ENCODE measurements around the gene TMEM201. TPM values are rescaled to one million over a fixed set of nuclear protein-coding genes. Genes with fewer than 3 reads are reported as not detected.
A peak's percentile ranks its signal among the peaks of the same experiment; 100 is the strongest.

The TMEM201 gene
- total and polyA plus RNA-seq, 9 of the 15 experiments (the other 6 are each of a cell fraction or from before 2014, with no cell fraction given) = 0.42 to 51.3 (median 7.4) TPM

GRCh38 chr1:9628541-9629444 is 40.1 kb downstream of the TMEM201 start:
- ATAC-seq = no peak
- Histone ChIP-seq H3K27me3 (ENCODE audit: control insufficient read depth in 2 of 2, insufficient read depth in 2 of 2, low read length in 2 of 2) (no peaks in the 10 kb centered on the region; a peak in 1 of 5 replicates), H3K9me3 (replicated peaks; ENCODE audit: control insufficient read depth, insufficient read depth, low read depth, low read length) (no peaks in the 10 kb centered on the region), H3K36me3 (ENCODE audit: control insufficient read depth, insufficient read depth, low read length) (no peaks in the 10 kb centered on the region), H3K4me2 (ENCODE audit: insufficient read depth, low read length) (no peak overlapping the region), H3K79me2 (ENCODE audit: control insufficient read depth, insufficient read depth, low read length) (no peaks in the 10 kb centered on the region), H3K4me1 (replicated peaks in 1 of 2; ENCODE audit: control insufficient read depth in 2 of 2, insufficient read depth in 2 of 2, low read length in 2 of 2) (peaks cover 17 to 38% of the 10 kb centered on the region in 2 experiments; a peak in 4 of 5 replicates), H3K27ac (ENCODE audit: extremely low read depth, low read depth, low read length) (no peak overlapping the region), H4K20me1 (replicated peaks; ENCODE audit: control insufficient read depth, insufficient read depth, low read length) (no peaks in the 10 kb centered on the region), H3K9me1 (ENCODE audit: control insufficient read depth, insufficient read depth, low read length) (no peaks in the 10 kb centered on the region), H3K4me3 (no peak overlapping the region), H2AFZ (ENCODE audit: low read depth, low read length) (peak overlapping the region; percentile 57), H3K9ac (ENCODE audit: insufficient read depth in 1 of 2, low read depth in 2 of 2, low read length in 2 of 2) (peak overlapping the region in 1 of 2 experiments; percentile 70; a peak in 1 of 4 replicates)
- ChIA-PET POLR2A (interaction anchor here (0.5 to 1.6 kb wide), 7 partner anchors 12 to 1185 kb away, joined by 3 to 6 read pairs (median 3); no protein-coding TSS in a partner anchor), CTCF (ENCODE audit: low intra/inter-chr PET ratio) (interaction anchor here (0.6 to 3.6 kb wide), 5 partner anchors 36 to 1239 kb away, joined by 3 to 66 read pairs (median 20); no protein-coding TSS in a partner anchor)
- TF ChIP-seq EGR1 (conservative IDR thresholded peaks at IDR 0.05) = peak; percentile 62
- 0 out of 2 replicates have a peak, but pooled peaks have one; percentile 35 for TF ChIP-seq ZBTB7A (IDR thresholded peaks at IDR 0.05; ENCODE audit: borderline replicate concordance, control insufficient read depth, low read depth, low read length)
- no peak for TF ChIP-seq SREBF1 (IDR thresholded peaks at IDR 0.05; ENCODE audit: borderline replicate concordance, low read depth, low read length)
- FAIRE-seq = no peak
- no TSS peak for BruUV-seq (replicated peaks)
- intact Hi-C loops (cut with micrococcal nuclease) (loop anchor here (5.0 kb wide), 1 partner anchor 59 kb away; no protein-coding TSS in a partner anchor), in situ Hi-C loops (cut with MboI) (loop anchor here (5.0 kb wide), 1 partner anchor 239 kb away; no protein-coding TSS in a partner anchor)
- no peak for DNase-seq (ENCODE audit: extremely low read depth in 1 of 4, low spot score in 3 of 4)
- WGBS (ENCODE audit: insufficient coverage, low coverage, missing lambda C conversion rate) = 57% methylated on average over 20 of the region's 23 CpGs

All from K562 (cell line).